HCT116 (cell line): ENCODE data around the gene TWIST2.

ENCODE experiments used
- EGR1 ChIP-seq: IDR thresholded peaks from 2 replicates; pipeline ENCODE4 v1.6.1; 2012; ENCODE audit warnings: low read depth
- EZH2 ChIP-seq: fragments of 200-600 bp; sonication (generic); IDR thresholded peaks from 2 replicates; pipeline ENCODE4 v1.6.1; 2017; ENCODE audit warnings: antibody characterized with exemption, mixed run types
- EZH2phosphoT487 ChIP-seq: fragments of 200-600 bp; IDR thresholded peaks from 2 replicates; pipeline ENCODE4 v1.6.1; 2018; ENCODE audit warnings: antibody characterized with exemption, borderline replicate concordance
- FOSL1 ChIP-seq: IDR thresholded peaks from 2 replicates; pipeline ENCODE4 v1.6.1; 2012; ENCODE audit warnings: low read depth
- POLR2A ChIP-seq: IDR thresholded peaks from 2 replicates; pipeline ENCODE4 v1.7.0; 2011; ENCODE audit warnings: borderline replicate concordance; ENCODE audit not compliant: insufficient read depth, insufficient read length; ENCODE audit errors: extremely low read depth
- POLR2AphosphoS5 ChIP-seq: IDR thresholded peaks from 2 replicates; pipeline ENCODE4 v1.6.1; 2011; ENCODE audit warnings: mild to moderate bottlenecking, low read depth, low read length, moderate library complexity
- RAD21 ChIP-seq: IDR thresholded peaks from 2 replicates; pipeline ENCODE4 v1.6.1; 2012; ENCODE audit warnings: low read depth, mild to moderate bottlenecking
- SIN3A ChIP-seq: IDR thresholded peaks from 2 replicates; pipeline ENCODE4 v1.6.1; 2012; ENCODE audit warnings: low read depth
- SRF ChIP-seq: IDR thresholded peaks from 2 replicates; pipeline ENCODE4 v1.6.1; 2012; ENCODE audit warnings: low read depth
- TCF7L2 ChIP-seq: IDR thresholded peaks from 2 replicates; pipeline ENCODE4 v1.7.0; 2011; ENCODE audit warnings: borderline replicate concordance, inconsistent platforms; ENCODE audit not compliant: insufficient read depth, insufficient read length; ENCODE audit errors: extremely low read depth
- YY1 ChIP-seq: IDR thresholded peaks from 2 replicates; pipeline ENCODE4 v1.6.1; 2011; ENCODE audit warnings: low read length, low read depth, moderate library complexity, mild to moderate bottlenecking; ENCODE audit not compliant: insufficient replicate concordance; ENCODE audit errors: extremely low read depth
- TF ChIP-seq, protein P1 (sequence below), 3 experiments: fragments of 200-600 bp in 1 of 3; sonication (generic) in 1 of 3; IDR thresholded peaks in 2 of 3; conservative IDR thresholded peaks in 1 of 3; 2 replicates each; pipeline ENCODE4 v1.5.1; 2012 to 2017; ENCODE audit warnings: low read depth in 2 of 3, low read length in 2 of 3, antibody characterized with exemption in 1 of 3, borderline replicate concordance in 1 of 3, control low read depth in 1 of 3, mild to moderate bottlenecking in 1 of 3, mixed read lengths in 1 of 3, mixed run types in 1 of 3, moderate library complexity in 1 of 3; ENCODE audit not compliant: insufficient read depth in 1 of 3
- TF ChIP-seq, protein P2 (sequence below): IDR thresholded peaks from 2 replicates; pipeline ENCODE4 v1.6.1; 2011; ENCODE audit warnings: mild to moderate bottlenecking, low read length, moderate library complexity; ENCODE audit not compliant: insufficient replicate concordance; ENCODE audit errors: extremely low read depth
- TF ChIP-seq, protein P3 (sequence below): IDR thresholded peaks from 2 replicates; pipeline ENCODE4 v1.6.1; 2012

DNA sequence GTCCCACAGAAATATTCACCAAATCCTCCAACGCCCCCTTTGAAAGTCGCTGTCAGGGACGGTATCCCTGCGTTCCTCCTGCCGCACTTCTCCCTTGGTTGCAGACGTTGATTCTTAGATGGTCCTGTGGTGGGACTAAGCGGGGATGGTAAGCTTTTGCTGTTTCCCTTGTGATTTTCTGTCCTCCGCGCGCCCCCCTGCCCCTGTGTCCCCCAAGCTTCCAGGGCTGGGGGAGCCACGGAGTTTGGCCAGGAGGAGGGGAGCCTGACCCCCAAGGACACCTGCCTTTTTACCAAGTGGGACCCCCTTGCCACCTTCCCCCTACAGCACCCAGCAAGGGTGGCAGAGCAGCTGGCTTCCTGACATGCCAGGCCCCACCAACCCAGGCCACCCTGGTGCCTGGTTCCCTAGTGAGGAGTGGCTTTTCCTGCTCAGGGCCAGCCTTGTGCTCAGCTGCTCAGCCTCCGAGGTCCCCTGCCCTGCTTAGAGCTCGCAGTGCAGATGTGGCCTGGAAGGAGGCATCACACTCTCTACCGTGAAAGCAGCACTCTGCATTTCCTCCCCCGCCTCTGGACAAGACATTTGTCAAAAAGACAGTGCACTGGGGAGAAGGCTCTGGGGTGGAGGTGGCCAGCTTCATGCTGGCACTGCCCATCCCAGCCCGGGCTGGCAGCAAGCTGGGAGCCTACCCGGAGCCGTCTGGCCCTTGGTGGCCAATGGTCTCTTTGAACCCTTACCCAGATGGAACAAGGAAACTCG, 49.4 kb downstream of the TWIST2 start:
- TF ChIP-seq, protein P1, sequence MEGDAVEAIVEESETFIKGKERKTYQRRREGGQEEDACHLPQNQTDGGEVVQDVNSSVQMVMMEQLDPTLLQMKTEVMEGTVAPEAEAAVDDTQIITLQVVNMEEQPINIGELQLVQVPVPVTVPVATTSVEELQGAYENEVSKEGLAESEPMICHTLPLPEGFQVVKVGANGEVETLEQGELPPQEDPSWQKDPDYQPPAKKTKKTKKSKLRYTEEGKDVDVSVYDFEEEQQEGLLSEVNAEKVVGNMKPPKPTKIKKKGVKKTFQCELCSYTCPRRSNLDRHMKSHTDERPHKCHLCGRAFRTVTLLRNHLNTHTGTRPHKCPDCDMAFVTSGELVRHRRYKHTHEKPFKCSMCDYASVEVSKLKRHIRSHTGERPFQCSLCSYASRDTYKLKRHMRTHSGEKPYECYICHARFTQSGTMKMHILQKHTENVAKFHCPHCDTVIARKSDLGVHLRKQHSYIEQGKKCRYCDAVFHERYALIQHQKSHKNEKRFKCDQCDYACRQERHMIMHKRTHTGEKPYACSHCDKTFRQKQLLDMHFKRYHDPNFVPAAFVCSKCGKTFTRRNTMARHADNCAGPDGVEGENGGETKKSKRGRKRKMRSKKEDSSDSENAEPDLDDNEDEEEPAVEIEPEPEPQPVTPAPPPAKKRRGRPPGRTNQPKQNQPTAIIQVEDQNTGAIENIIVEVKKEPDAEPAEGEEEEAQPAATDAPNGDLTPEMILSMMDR (IDR thresholded peaks at IDR 0.05 in 2 of 3, conservative IDR thresholded peaks at IDR 0.05 in 1 of 3; ENCODE audit: borderline replicate concordance in 1 of 3, insufficient read depth in 1 of 3, low read depth in 2 of 3, low read length in 2 of 3) = no peak
- no peak for TF ChIP-seq POLR2A
- TF ChIP-seq EZH2phosphoT487 = no peak
- TF ChIP-seq, protein P2, sequence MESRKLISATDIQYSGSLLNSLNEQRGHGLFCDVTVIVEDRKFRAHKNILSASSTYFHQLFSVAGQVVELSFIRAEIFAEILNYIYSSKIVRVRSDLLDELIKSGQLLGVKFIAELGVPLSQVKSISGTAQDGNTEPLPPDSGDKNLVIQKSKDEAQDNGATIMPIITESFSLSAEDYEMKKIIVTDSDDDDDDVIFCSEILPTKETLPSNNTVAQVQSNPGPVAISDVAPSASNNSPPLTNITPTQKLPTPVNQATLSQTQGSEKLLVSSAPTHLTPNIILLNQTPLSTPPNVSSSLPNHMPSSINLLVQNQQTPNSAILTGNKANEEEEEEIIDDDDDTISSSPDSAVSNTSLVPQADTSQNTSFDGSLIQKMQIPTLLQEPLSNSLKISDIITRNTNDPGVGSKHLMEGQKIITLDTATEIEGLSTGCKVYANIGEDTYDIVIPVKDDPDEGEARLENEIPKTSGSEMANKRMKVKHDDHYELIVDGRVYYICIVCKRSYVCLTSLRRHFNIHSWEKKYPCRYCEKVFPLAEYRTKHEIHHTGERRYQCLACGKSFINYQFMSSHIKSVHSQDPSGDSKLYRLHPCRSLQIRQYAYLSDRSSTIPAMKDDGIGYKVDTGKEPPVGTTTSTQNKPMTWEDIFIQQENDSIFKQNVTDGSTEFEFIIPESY = no peak
- no peak for TF ChIP-seq EZH2
- TF ChIP-seq, protein P3, sequence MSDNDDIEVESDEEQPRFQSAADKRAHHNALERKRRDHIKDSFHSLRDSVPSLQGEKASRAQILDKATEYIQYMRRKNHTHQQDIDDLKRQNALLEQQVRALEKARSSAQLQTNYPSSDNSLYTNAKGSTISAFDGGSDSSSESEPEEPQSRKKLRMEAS = no peak
- no peak for TF ChIP-seq POLR2AphosphoS5
- no peak for TF ChIP-seq EGR1
- no peak for TF ChIP-seq RAD21
- no peak for TF ChIP-seq FOSL1
- TF ChIP-seq SIN3A = no peak
- no peak for TF ChIP-seq SRF
- TF ChIP-seq YY1 = no peak
- no peak for TF ChIP-seq TCF7L2
